HCT116 (cell line): ENCODE data around the gene RNF180. TPM values are rescaled to one million over a fixed set of nuclear protein-coding genes. Genes with fewer than 3 reads are reported as not detected.
A peak's percentile ranks its signal among the peaks of the same experiment; 100 is the strongest.

ENCODE experiments used
- ATAC-seq: fragments of 200-7000 bp; cut with Tn5 transposase; 2 replicates; pipeline ENCODE4 v1.9.1; 2020; ENCODE audit warnings: mild to moderate bottlenecking, moderate library complexity
- BruUV-seq: library from RNA; stranded (reverse); fragments of 400-500 nt; replicated peaks from 2 replicates; lab custom pipeline; 2021; lab: Mats Ljungman, UMichigan
- CTCF ChIA-PET: fragments of 300-600 bp; sonication (Branson Sonifier 250); formaldehyde crosslinking; loops from one replicate; lab custom pipeline; 2021; ENCODE audit warnings: antibody characterized with exemption; lab: Charles Lee
- POLR2A ChIA-PET: fragments of 300-600, 350-600 bp; sonication (Branson Sonifier 250); formaldehyde crosslinking; loops from one replicate; lab custom pipeline; 2021; ENCODE audit warnings: antibody characterized with exemption; lab: Charles Lee
- RAD21 ChIA-PET, 2 experiments: fragments of 300-600 bp; sonication (Branson Sonifier 250); formaldehyde crosslinking; loops; one replicate each; lab custom pipeline; 2023; ENCODE audit warnings: low total read pairs in 2 of 2; ENCODE audit not compliant: uncharacterized antibody in 2 of 2, unreplicated experiment in 2 of 2, low non-redundant PET in 1 of 2; lab: Charles Lee
- DNase-seq: peaks from one replicate; pipeline ENCODE4 v3.0.0-alpha.2; 2010; ENCODE audit warnings: low read depth, low spot score
- H2AFZ ChIP-seq: fragments of 200-600 bp; shearing (Covaris generic), sonication (generic); 2 replicates; pipeline ENCODE4 v1.6.1; 2017; ENCODE audit warnings: low read depth, mixed run types, mixed read lengths, antibody characterized with exemption, low read length; ENCODE audit not compliant: poor library complexity, severe bottlenecking
- H3K27ac ChIP-seq: 2 replicates; pipeline ENCODE4 v1.5.1; 2012; ENCODE audit warnings: low read depth, low read length
- H3K27me3 ChIP-seq: fragments of 200-600 bp; sonication (generic); 2 replicates; pipeline ENCODE4 v1.6.1; 2016; ENCODE audit warnings: mixed run types, low read length, mixed read lengths; ENCODE audit not compliant: insufficient read depth
- H3K36me3 ChIP-seq, 2 experiments: fragments of 200-500 bp in 1 of 2; fragments of 200-600 bp in 1 of 2; sonication (Bioruptor generic) in 1 of 2; sonication (generic) in 1 of 2; 2 replicates each; pipeline versions ENCODE4 v1.5.1 to v1.6.1; 2014 to 2016; ENCODE audit warnings: low read length in 2 of 2, inconsistent platforms in 1 of 2, mixed read lengths in 1 of 2, mixed run types in 1 of 2; ENCODE audit not compliant: insufficient read depth in 2 of 2, control insufficient read depth in 1 of 2
- H3K4me1 ChIP-seq, 2 experiments: fragments of 200-600 bp in 1 of 2; sonication (generic) in 1 of 2; 2 replicates each; pipeline versions ENCODE4 v1.5.1 to v1.6.1; 2012 to 2017; ENCODE audit warnings: low read length in 2 of 2, inconsistent platforms in 1 of 2, mild to moderate bottlenecking in 1 of 2, mixed read lengths in 1 of 2, mixed run types in 1 of 2, moderate library complexity in 1 of 2; ENCODE audit not compliant: insufficient read depth in 2 of 2, control insufficient read depth in 1 of 2
- H3K4me2 ChIP-seq: fragments of 200-600 bp; sonication (generic); 2 replicates; pipeline ENCODE4 v1.6.1; 2017; ENCODE audit warnings: mixed run types, low read length, mixed read lengths
- H3K4me3 ChIP-seq, 2 experiments: fragments of 200-600 bp in 1 of 2; sonication (generic) in 1 of 2; replicated peaks in 1 of 2; 2 replicates each; pipeline ENCODE4 v1.5.1; 2011 to 2016; ENCODE audit warnings: low read length in 2 of 2, control low read depth in 1 of 2, low read depth in 1 of 2, mild to moderate bottlenecking in 1 of 2, mixed read lengths in 1 of 2, mixed run types in 1 of 2
- H3K79me2 ChIP-seq: fragments of 200-600 bp; sonication (generic); 2 replicates; pipeline ENCODE4 v1.6.1; 2017; ENCODE audit warnings: mild to moderate bottlenecking, mixed run types, low read length, moderate library complexity, mixed read lengths; ENCODE audit not compliant: insufficient read depth
- H3K9ac ChIP-seq: fragments of 200-600 bp; sonication (generic); 2 replicates; pipeline ENCODE4 v1.6.1; 2016; ENCODE audit warnings: low read length, mixed read lengths
- H3K9me2 ChIP-seq: fragments of 200-600 bp; sonication (generic), shearing (Covaris generic); 2 replicates; pipeline ENCODE4 v1.6.1; 2017; ENCODE audit warnings: mixed run types, mild to moderate bottlenecking, moderate library complexity; ENCODE audit not compliant: insufficient read depth
- H3K9me3 ChIP-seq, 2 experiments: fragments of 200-500 bp in 1 of 2; fragments of 200-600 bp in 1 of 2; sonication (Bioruptor generic) in 1 of 2; sonication (generic) in 1 of 2; 2 replicates each; pipeline ENCODE4 v1.6.1; 2014 to 2017; ENCODE audit warnings: low read length in 2 of 2, mixed read lengths in 2 of 2, inconsistent platforms in 1 of 2, low read depth in 1 of 2, mild to moderate bottlenecking in 1 of 2, mixed run types in 1 of 2, moderate library complexity in 1 of 2; ENCODE audit not compliant: control insufficient read depth in 1 of 2, insufficient read depth in 1 of 2
- H4K20me1 ChIP-seq: fragments of 200-600 bp; sonication (generic), shearing (Covaris generic); 2 replicates; pipeline ENCODE4 v1.6.1; 2017; ENCODE audit warnings: mixed run types, mild to moderate bottlenecking, moderate library complexity; ENCODE audit not compliant: insufficient read depth
- CEBPB ChIP-seq: IDR thresholded peaks from 2 replicates; pipeline ENCODE4 v1.6.1; 2012; ENCODE audit warnings: low read depth
- CTCF ChIP-seq, 3 experiments: fragments of 200-600 bp in 1 of 3; sonication (generic) in 1 of 3; IDR thresholded peaks in 2 of 3; conservative IDR thresholded peaks in 1 of 3; 2 replicates each; pipeline ENCODE4 v1.5.1; 2012 to 2017; ENCODE audit warnings: low read depth in 2 of 3, low read length in 2 of 3, antibody characterized with exemption in 1 of 3, borderline replicate concordance in 1 of 3, control low read depth in 1 of 3, mild to moderate bottlenecking in 1 of 3, mixed read lengths in 1 of 3, mixed run types in 1 of 3, moderate library complexity in 1 of 3; ENCODE audit not compliant: insufficient read depth in 1 of 3
- EZH2 ChIP-seq: fragments of 200-600 bp; sonication (generic); IDR thresholded peaks from 2 replicates; pipeline ENCODE4 v1.6.1; 2017; ENCODE audit warnings: antibody characterized with exemption, mixed run types
- EZH2phosphoT487 ChIP-seq: fragments of 200-600 bp; IDR thresholded peaks from 2 replicates; pipeline ENCODE4 v1.6.1; 2018; ENCODE audit warnings: antibody characterized with exemption, borderline replicate concordance
- MAX ChIP-seq: IDR thresholded peaks from 2 replicates; pipeline ENCODE4 v1.6.1; 2012
- RAD21 ChIP-seq: IDR thresholded peaks from 2 replicates; pipeline ENCODE4 v1.6.1; 2012; ENCODE audit warnings: low read depth, mild to moderate bottlenecking
- SRF ChIP-seq: IDR thresholded peaks from 2 replicates; pipeline ENCODE4 v1.6.1; 2012; ENCODE audit warnings: low read depth
- TCF7L2 ChIP-seq: IDR thresholded peaks from 2 replicates; pipeline ENCODE4 v1.7.0; 2011; ENCODE audit warnings: borderline replicate concordance, inconsistent platforms; ENCODE audit not compliant: insufficient read depth, insufficient read length; ENCODE audit errors: extremely low read depth
- YY1 ChIP-seq: IDR thresholded peaks from 2 replicates; pipeline ENCODE4 v1.6.1; 2011; ENCODE audit warnings: low read length, low read depth, moderate library complexity, mild to moderate bottlenecking; ENCODE audit not compliant: insufficient replicate concordance; ENCODE audit errors: extremely low read depth
- ZFX ChIP-seq: fragments of 450-650 bp; IDR thresholded peaks from 2 replicates; pipeline ENCODE4 v1.6.1; 2017
- intact Hi-C: fragments of 100-400 bp; cut with micrococcal nuclease; formaldehyde crosslinking; loops from 2 replicates; pipeline ENCODE4 v1.10.0; 2022
- total RNA-seq: library from RNA; stranded (reverse); gene quantifications from one replicate; pipeline ENCODE4 v1.2.1, GENCODE V29; 2021; ENCODE audit not compliant: unreplicated experiment

Gene RNF180
- total RNA-seq, 1 experiment from 2014 or later: not detected

GRCh38 chr5:64147379-64147778 lies 18.3 kb upstream of the RNF180 start:
- H3K27ac ChIP-seq: no peak overlapping the region
- H3K4me2 ChIP-seq: no peak overlapping the region
- H3K79me2 ChIP-seq: no peaks in the 10 kb centered on the region
- no peaks in the 10 kb centered on the region for H3K4me1 ChIP-seq
- intact Hi-C loops: loop anchor here (5.0 to 10.0 kb wide), 2 partner anchors 465 to 637 kb away; no protein-coding TSS in a partner anchor
- H4K20me1 ChIP-seq: no peaks in the 10 kb centered on the region
- no peaks in the 10 kb centered on the region for H3K9me2 ChIP-seq
- no peak overlapping the region for H2AFZ ChIP-seq
- H3K9ac ChIP-seq: no peak overlapping the region
- ChIA-PET CTCF (interaction anchor here (1.0 to 2.6 kb wide), 4 partner anchors 58 to 465 kb away, joined by 4 to 15 read pairs (median 8); no protein-coding TSS in a partner anchor), POLR2A (no interaction called here), RAD21 (no interaction called here)
- H3K27me3 ChIP-seq: no peaks in the 10 kb centered on the region
- H3K9me3 ChIP-seq: no peaks in the 10 kb centered on the region
- H3K36me3 ChIP-seq: no peaks in the 10 kb centered on the region
- ATAC-seq: no peak
- H3K4me3 ChIP-seq: no peak overlapping the region
- TF ChIP-seq YY1: no peak
- no peak for TF ChIP-seq RAD21
- no peak for TF ChIP-seq CEBPB
- DNase-seq: no peak
- no TSS peak for BruUV-seq

- H3K9ac ChIP-seq: no peak overlapping the region
- intact Hi-C loops: loop anchor here (5.0 to 10.0 kb wide), 2 partner anchors 464 to 637 kb away; no protein-coding TSS in a partner anchor
- H3K9me2 ChIP-seq: no peaks in the 10 kb centered on the region
- no peaks in the 10 kb centered on the region for H3K4me1 ChIP-seq
- H2AFZ ChIP-seq: no peak overlapping the region
- H3K9me3 ChIP-seq: no peaks in the 10 kb centered on the region
- no peak for TF ChIP-seq SRF
- TF ChIP-seq EZH2phosphoT487: no peak
- peak; percentile 25 to 65 (median 31); a peak in 5 of 6 replicates for TF ChIP-seq CTCF (IDR thresholded peaks at IDR 0.05 in 2 of 3, conservative IDR thresholded peaks at IDR 0.05 in 1 of 3; ENCODE audit: borderline replicate concordance in 1 of 3, insufficient read depth in 1 of 3, low read depth in 2 of 3, low read length in 2 of 3)
- TF ChIP-seq RAD21: peak; percentile 59
- no peak for TF ChIP-seq TCF7L2
- no peak for TF ChIP-seq MAX
- TF ChIP-seq ZFX: no peak
- no peak for TF ChIP-seq EZH2
- no peak overlapping the region for H3K4me3 ChIP-seq
- ChIA-PET RAD21 (no interaction called here), CTCF (interaction anchor here (0.7 to 2.6 kb wide), 5 partner anchors 58 to 465 kb away, joined by 3 to 15 read pairs (median 5); no protein-coding TSS in a partner anchor), POLR2A (no interaction called here)
- H3K79me2 ChIP-seq: no peaks in the 10 kb centered on the region
- no peaks in the 10 kb centered on the region for H3K27me3 ChIP-seq
- H4K20me1 ChIP-seq: no peaks in the 10 kb centered on the region
- ATAC-seq (no peak), DNase-seq (peak; percentile 8)
- no peak overlapping the region for H3K27ac ChIP-seq
- no peaks in the 10 kb centered on the region for H3K36me3 ChIP-seq
- H3K4me2 ChIP-seq: no peak overlapping the region
- BruUV-seq: no TSS peak
Measured at GRCh38 chr5:64147849-64148441, 17.7 kb upstream of the RNF180 start.
